MM.1S (cell line): ENCODE measurements around the gene STX4.

ENCODE experiments used
- DNase-seq: peaks from one replicate; pipeline ENCODE4 v3.0.0-alpha.2; 2015
- H2AFZ ChIP-seq: fragments of 300-600 bp; sonication (generic); 2 replicates; pipeline ENCODE4 v1.6.0; 2016; ENCODE audit warnings: antibody characterized with exemption, low read length
- H3F3A ChIP-seq: fragments of 300-600 bp; sonication (generic); 2 replicates; pipeline ENCODE4 v1.6.1; 2016; ENCODE audit warnings: mild to moderate bottlenecking, antibody characterized with exemption, low read length, moderate library complexity, mixed read lengths; ENCODE audit not compliant: insufficient read depth
- H3K27ac ChIP-seq: fragments of 300-600 bp; sonication (generic); 2 replicates; pipeline ENCODE4 v1.5.1; 2016; ENCODE audit warnings: mild to moderate bottlenecking, low read length
- H3K27me3 ChIP-seq: fragments of 300-600 bp; sonication (generic); replicated peaks from 2 replicates; pipeline ENCODE4 v1.6.0; 2016; ENCODE audit warnings: low read length; ENCODE audit not compliant: insufficient read depth
- H3K36me3 ChIP-seq: fragments of 300-600 bp; sonication (generic); replicated peaks from 2 replicates; pipeline ENCODE4 v1.6.1; 2016; ENCODE audit warnings: mild to moderate bottlenecking, low read length, mixed read lengths; ENCODE audit not compliant: insufficient read depth
- H3K4me1 ChIP-seq: fragments of 300-600 bp; sonication (generic); 2 replicates; pipeline ENCODE4 v1.6.1; 2016; ENCODE audit warnings: low read length, mixed read lengths
- H3K4me2 ChIP-seq: fragments of 300-600 bp; sonication (generic); 2 replicates; pipeline ENCODE4 v1.6.0; 2016; ENCODE audit warnings: low read depth, low read length
- H3K4me3 ChIP-seq: fragments of 300-600 bp; sonication (generic); 2 replicates; pipeline ENCODE4 v1.5.1; 2016; ENCODE audit warnings: low read length, mixed read lengths
- H3K79me2 ChIP-seq: fragments of 300-600 bp; sonication (generic); 2 replicates; pipeline ENCODE4 v1.6.1; 2016; ENCODE audit warnings: mixed run types, low read length, mixed read lengths
- H3K9ac ChIP-seq: fragments of 300-600 bp; sonication (generic); 2 replicates; pipeline ENCODE4 v1.6.1; 2016; ENCODE audit warnings: low read length, mixed read lengths
- H3K9me2 ChIP-seq: fragments of 300-600 bp; sonication (generic); replicated peaks from 2 replicates; pipeline ENCODE4 v1.6.1; 2016; ENCODE audit warnings: mild to moderate bottlenecking, low read length, mixed read lengths; ENCODE audit not compliant: insufficient read depth
- H3K9me3 ChIP-seq: fragments of 300-600 bp; sonication (generic); replicated peaks from 2 replicates; pipeline ENCODE4 v1.6.1; 2016; ENCODE audit warnings: mild to moderate bottlenecking, low read length, mixed read lengths; ENCODE audit not compliant: insufficient read depth
- H4K20me1 ChIP-seq: fragments of 300-600 bp; sonication (generic); 2 replicates; pipeline ENCODE4 v1.6.1; 2016; ENCODE audit warnings: mild to moderate bottlenecking, low read length, moderate library complexity, mixed read lengths; ENCODE audit not compliant: insufficient read depth
- EZH2 ChIP-seq: fragments of 300-600 bp; sonication (generic); optimal IDR thresholded peaks from 2 replicates; pipeline ENCODE3; 2017; ENCODE audit warnings: low read depth, mild to moderate bottlenecking, antibody characterized with exemption, low read length, mixed read lengths
- EZH2phosphoT487 ChIP-seq: fragments of 300-600 bp; sonication (generic); IDR thresholded peaks from 2 replicates; pipeline ENCODE4 v1.6.1; 2018; ENCODE audit warnings: antibody characterized with exemption, low read length
- TF ChIP-seq, protein P1 (sequence below): fragments of 300-600 bp; sonication (generic); IDR thresholded peaks from 2 replicates; pipeline ENCODE4 v1.5.1; 2016; ENCODE audit warnings: antibody characterized with exemption, low read length, mixed read lengths

The STX4 gene

DNA sequence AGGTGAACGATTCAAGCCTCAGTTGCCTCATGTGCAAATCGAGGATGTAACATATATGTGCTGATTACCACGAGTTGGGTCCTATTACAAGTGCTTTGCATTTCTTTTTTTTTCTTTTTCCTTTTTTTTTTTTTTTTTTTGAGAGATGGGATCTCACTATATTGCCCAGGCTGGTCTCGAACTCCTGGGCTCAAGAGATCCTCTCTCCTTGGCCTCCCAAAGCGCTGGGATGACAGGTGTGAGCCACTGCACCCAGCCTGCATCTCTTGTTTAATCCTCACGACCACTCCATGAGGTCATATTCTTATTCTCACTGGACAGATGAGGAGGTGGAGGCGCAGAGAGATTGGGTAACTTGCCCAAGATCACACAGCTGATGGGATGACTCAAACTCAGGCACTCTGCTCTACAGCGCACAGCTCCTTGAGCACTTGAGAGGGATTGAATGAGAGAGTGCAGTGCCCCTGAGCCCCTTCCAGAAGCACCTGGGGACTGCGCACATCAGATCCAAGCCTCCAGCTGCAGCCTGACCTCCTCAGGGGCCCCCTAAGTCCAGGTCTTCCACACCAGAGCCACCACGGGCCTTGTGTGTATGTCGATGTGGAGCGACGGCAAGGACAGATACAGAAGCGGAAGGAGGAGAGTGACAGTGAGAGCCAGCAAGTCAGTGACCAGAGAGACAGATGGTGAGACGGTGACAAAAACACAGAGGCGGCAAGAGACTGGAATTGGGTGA lies 27.8 kb upstream of the STX4 start:
- Histone ChIP-seq H3K9ac (no peak overlapping the region), H3K79me2 (no peaks in the 10 kb centered on the region), H3K4me3 (no peak overlapping the region), H3F3A (no peaks in the 10 kb centered on the region), H3K27me3 (peaks cover 91% of the 10 kb centered on the region), H3K27ac (no peak overlapping the region), H3K9me2 (no peaks in the 10 kb centered on the region), H3K36me3 (no peaks in the 10 kb centered on the region), H3K4me2 (no peak overlapping the region), H3K9me3 (no peaks in the 10 kb centered on the region), H2AFZ (no peak overlapping the region), H4K20me1 (no peaks in the 10 kb centered on the region), H3K4me1 (no peaks in the 10 kb centered on the region)
- TF ChIP-seq, protein P1, sequence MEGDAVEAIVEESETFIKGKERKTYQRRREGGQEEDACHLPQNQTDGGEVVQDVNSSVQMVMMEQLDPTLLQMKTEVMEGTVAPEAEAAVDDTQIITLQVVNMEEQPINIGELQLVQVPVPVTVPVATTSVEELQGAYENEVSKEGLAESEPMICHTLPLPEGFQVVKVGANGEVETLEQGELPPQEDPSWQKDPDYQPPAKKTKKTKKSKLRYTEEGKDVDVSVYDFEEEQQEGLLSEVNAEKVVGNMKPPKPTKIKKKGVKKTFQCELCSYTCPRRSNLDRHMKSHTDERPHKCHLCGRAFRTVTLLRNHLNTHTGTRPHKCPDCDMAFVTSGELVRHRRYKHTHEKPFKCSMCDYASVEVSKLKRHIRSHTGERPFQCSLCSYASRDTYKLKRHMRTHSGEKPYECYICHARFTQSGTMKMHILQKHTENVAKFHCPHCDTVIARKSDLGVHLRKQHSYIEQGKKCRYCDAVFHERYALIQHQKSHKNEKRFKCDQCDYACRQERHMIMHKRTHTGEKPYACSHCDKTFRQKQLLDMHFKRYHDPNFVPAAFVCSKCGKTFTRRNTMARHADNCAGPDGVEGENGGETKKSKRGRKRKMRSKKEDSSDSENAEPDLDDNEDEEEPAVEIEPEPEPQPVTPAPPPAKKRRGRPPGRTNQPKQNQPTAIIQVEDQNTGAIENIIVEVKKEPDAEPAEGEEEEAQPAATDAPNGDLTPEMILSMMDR: no peak
- TF ChIP-seq EZH2 (no peak), EZH2phosphoT487 (no peak)
- DNase-seq: no peak

DNA sequence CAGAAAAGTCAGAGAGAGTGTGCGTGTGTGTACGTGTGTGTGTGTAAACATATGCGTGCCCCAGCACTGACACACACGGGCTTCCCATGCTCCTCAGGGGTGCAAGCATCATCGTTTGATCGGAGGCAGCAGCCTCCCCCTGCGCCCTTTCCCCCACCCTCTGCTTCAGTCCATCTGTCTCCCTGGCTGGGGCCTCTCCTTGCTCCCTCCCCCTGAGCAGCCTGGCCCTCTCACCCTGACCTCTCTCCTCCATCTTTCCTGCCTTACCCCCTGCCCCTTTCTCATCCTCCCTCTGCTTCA lies 27.3 kb upstream of the STX4 start:
- no peak overlapping the region for H3K27ac ChIP-seq
- no peaks in the 10 kb centered on the region for H3K79me2 ChIP-seq
- H4K20me1 ChIP-seq: no peaks in the 10 kb centered on the region
- H3K4me3 ChIP-seq: no peak overlapping the region
- H3K4me2 ChIP-seq: no peak overlapping the region
- H3K4me1 ChIP-seq: no peaks in the 10 kb centered on the region
- no peak overlapping the region for H3K9ac ChIP-seq
- DNase-seq: no peak
- no peaks in the 10 kb centered on the region for H3K9me3 ChIP-seq
- H3K27me3 ChIP-seq: peaks cover 90% of the 10 kb centered on the region
- TF ChIP-seq EZH2phosphoT487 (no peak), EZH2 (no peak)
- TF ChIP-seq, protein P1: no peak
- no peaks in the 10 kb centered on the region for H3K36me3 ChIP-seq
- no peaks in the 10 kb centered on the region for H3K9me2 ChIP-seq
- H2AFZ ChIP-seq: no peak overlapping the region
- H3F3A ChIP-seq: no peaks in the 10 kb centered on the region

DNA sequence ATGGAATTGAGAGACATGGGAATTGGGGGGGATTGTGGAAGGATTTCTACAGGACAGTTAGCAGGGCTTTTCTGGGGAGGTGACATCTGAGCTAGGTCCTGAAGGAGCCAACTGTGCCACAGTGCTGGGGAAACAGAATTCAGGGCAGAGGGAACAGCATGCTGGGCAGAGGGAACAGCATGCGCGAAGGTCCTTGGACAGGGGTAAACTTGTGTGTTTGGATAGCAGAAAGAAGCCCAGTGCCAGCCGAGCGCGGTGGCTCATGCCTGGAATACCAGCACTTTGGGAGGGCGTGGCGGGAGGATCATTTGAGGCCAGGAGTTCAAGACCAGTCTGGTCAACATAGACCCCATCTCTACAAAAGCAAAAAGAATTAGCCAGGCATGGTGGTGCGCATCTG lies 26.8 kb upstream of the STX4 start:
- Histone ChIP-seq H3F3A (no peaks in the 10 kb centered on the region), H3K9me3 (no peaks in the 10 kb centered on the region), H3K36me3 (no peaks in the 10 kb centered on the region), H3K27ac (no peak overlapping the region), H3K9me2 (no peaks in the 10 kb centered on the region), H2AFZ (no peak overlapping the region), H3K4me2 (no peak overlapping the region), H3K4me3 (no peak overlapping the region), H3K4me1 (no peaks in the 10 kb centered on the region), H3K79me2 (no peaks in the 10 kb centered on the region), H3K9ac (no peak overlapping the region), H4K20me1 (no peaks in the 10 kb centered on the region), H3K27me3 (peaks cover 91% of the 10 kb centered on the region)
- DNase-seq: no peak
- TF ChIP-seq EZH2phosphoT487: no peak
- no peak for TF ChIP-seq EZH2
- TF ChIP-seq, protein P1: no peak
